ENCODE data around the gene KRTAP5-11.

DNA sequence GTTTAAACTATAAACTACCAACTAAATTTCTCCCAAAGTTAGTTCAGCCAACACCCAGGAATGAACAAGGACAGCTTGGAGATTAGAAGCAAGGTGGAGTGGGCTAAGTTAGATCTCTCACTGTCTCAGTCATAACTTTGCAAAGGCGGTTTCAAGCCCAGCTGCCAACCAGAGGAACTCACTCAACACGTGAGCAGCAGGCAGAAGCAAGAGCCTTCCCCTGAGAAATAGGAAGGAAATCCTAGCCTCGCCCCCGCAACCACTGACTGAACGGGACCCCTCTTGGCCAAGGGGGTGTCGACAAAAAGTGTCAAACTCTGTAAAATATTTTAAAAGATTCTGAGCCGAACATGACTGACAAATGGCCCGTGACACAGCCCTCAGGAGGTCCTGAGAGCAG lies 38.8 kb downstream of the KRTAP5-11 start:
- TF ChIP-seq, protein P1, sequence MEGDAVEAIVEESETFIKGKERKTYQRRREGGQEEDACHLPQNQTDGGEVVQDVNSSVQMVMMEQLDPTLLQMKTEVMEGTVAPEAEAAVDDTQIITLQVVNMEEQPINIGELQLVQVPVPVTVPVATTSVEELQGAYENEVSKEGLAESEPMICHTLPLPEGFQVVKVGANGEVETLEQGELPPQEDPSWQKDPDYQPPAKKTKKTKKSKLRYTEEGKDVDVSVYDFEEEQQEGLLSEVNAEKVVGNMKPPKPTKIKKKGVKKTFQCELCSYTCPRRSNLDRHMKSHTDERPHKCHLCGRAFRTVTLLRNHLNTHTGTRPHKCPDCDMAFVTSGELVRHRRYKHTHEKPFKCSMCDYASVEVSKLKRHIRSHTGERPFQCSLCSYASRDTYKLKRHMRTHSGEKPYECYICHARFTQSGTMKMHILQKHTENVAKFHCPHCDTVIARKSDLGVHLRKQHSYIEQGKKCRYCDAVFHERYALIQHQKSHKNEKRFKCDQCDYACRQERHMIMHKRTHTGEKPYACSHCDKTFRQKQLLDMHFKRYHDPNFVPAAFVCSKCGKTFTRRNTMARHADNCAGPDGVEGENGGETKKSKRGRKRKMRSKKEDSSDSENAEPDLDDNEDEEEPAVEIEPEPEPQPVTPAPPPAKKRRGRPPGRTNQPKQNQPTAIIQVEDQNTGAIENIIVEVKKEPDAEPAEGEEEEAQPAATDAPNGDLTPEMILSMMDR (IDR thresholded peaks at IDR 0.05), result no peak
- TF ChIP-seq RAD21 (conservative IDR thresholded peaks at IDR 0.05 in 1 of 2, IDR thresholded peaks at IDR 0.05 in 1 of 2), result no peak
- no peak for TF ChIP-seq JUNB (IDR thresholded peaks at IDR 0.05)
- TF ChIP-seq POLR2A (IDR thresholded peaks at IDR 0.05; ENCODE audit: low read length), result no peak
- TF ChIP-seq, protein P2, sequence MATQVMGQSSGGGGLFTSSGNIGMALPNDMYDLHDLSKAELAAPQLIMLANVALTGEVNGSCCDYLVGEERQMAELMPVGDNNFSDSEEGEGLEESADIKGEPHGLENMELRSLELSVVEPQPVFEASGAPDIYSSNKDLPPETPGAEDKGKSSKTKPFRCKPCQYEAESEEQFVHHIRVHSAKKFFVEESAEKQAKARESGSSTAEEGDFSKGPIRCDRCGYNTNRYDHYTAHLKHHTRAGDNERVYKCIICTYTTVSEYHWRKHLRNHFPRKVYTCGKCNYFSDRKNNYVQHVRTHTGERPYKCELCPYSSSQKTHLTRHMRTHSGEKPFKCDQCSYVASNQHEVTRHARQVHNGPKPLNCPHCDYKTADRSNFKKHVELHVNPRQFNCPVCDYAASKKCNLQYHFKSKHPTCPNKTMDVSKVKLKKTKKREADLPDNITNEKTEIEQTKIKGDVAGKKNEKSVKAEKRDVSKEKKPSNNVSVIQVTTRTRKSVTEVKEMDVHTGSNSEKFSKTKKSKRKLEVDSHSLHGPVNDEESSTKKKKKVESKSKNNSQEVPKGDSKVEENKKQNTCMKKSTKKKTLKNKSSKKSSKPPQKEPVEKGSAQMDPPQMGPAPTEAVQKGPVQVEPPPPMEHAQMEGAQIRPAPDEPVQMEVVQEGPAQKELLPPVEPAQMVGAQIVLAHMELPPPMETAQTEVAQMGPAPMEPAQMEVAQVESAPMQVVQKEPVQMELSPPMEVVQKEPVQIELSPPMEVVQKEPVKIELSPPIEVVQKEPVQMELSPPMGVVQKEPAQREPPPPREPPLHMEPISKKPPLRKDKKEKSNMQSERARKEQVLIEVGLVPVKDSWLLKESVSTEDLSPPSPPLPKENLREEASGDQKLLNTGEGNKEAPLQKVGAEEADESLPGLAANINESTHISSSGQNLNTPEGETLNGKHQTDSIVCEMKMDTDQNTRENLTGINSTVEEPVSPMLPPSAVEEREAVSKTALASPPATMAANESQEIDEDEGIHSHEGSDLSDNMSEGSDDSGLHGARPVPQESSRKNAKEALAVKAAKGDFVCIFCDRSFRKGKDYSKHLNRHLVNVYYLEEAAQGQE (IDR thresholded peaks at IDR 0.05), result no peak
- TF ChIP-seq CEBPB (IDR thresholded peaks at IDR 0.05), result no peak
- no peak for TF ChIP-seq MAZ (IDR thresholded peaks at IDR 0.05; ENCODE audit: borderline replicate concordance, low read depth, low read length)
- no peak for TF ChIP-seq BHLHE40 (IDR thresholded peaks at IDR 0.05; ENCODE audit: low read depth, low read length)
- TF ChIP-seq EP300 (IDR thresholded peaks at IDR 0.05), result no peak
- TF ChIP-seq, protein P3, sequence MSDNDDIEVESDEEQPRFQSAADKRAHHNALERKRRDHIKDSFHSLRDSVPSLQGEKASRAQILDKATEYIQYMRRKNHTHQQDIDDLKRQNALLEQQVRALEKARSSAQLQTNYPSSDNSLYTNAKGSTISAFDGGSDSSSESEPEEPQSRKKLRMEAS (IDR thresholded peaks at IDR 0.05), result no peak
- TF ChIP-seq CHD4 (IDR thresholded peaks at IDR 0.05; ENCODE audit: borderline replicate concordance), result no peak
- no peak for TF ChIP-seq CBX2 (IDR thresholded peaks at IDR 0.05; ENCODE audit: borderline replicate concordance, low read depth)
- TF ChIP-seq ZFP36 (IDR thresholded peaks at IDR 0.05; ENCODE audit: borderline replicate concordance, partially characterized antibody), result no peak
- TF ChIP-seq, protein P4, sequence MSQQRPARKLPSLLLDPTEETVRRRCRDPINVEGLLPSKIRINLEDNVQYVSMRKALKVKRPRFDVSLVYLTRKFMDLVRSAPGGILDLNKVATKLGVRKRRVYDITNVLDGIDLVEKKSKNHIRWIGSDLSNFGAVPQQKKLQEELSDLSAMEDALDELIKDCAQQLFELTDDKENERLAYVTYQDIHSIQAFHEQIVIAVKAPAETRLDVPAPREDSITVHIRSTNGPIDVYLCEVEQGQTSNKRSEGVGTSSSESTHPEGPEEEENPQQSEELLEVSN (IDR thresholded peaks at IDR 0.05; ENCODE audit: borderline replicate concordance, low read depth), result no peak

Measured in A549 (cell line).